Glomerular endothelial cell (primary cell): ENCODE measurements around the gene PI4KA. TPM values are rescaled to one million over a fixed set of nuclear protein-coding genes. Genes with fewer than 3 reads are reported as not detected.
"Not testable (repeated sequence)": the region's sequence is repeated elsewhere in the genome, so short reads cannot be mapped to it uniquely, and the experiment has no call there.

Experiments
- DNase-seq: peaks from one replicate; pipeline ENCODE4 v3.0.0-alpha.2; 2011; ENCODE audit warnings: low read depth, low spot score; ENCODE audit errors: extremely low read depth
- total RNA-seq: library from RNA; depleted of rRNA; stranded (reverse); fragments of >200 nt; gene quantifications from 2 replicates; pipeline ENCODE4 v1.2.3, GENCODE V29; 2015

Gene PI4KA
- total RNA-seq, 1 donor from 2014 or later: 62.8 TPM

- DNase-seq: not testable (repeated sequence)
These were observed 126.2 kb downstream of the PI4KA start for GRCh38 chr22:20732431-20732830.

DNA sequence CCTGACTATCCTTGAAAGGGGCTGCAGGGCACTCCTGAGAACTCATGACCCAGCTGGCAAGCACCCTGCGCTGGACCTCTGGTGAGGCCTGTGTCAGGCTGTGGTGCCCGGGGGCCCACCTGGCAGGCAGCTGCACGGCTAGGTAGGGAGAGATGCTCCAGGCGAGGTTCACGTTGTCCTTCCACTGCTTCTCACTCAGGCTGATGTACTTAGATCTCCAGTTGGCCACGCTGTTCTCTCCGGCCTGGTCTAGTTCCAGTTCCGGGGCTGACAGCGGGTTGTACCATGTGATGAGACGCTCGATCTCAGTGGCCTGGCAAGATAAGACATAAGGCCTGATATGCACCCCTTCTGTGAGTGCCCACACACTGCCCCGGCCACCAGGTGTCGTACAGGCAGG lies 129.4 kb downstream of the PI4KA start:
- no peak for DNase-seq

DNA sequence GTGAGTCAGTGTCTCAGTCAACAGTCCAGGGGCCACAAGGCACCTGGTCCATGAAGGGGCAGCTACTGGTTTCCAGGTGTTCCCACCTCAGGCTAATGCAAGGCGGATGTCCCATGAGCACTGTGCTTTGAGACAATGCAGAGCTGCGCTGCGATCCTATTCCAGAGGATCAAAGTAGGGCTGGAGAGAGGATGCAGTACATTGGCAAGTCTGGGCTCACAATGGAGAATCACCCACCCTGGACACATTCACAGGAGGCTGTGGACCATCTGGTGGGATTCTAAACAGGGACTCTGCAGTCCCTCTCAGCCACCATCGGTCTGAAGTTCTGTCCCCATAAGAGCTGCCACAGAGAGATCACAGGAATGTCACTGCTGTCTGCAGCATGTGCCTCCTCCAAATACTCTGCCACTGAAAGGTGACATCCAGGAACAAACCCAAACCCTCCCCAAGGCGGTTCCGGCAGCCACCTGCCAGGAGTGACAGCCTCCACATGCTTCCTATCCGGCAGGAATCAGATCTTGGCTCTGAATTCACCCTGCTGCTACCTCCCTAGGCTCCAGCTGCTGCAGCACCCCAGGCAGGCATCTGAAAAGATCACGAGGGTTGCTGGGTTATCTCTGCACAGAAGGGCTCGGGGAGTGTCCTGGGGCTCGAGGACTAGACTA lies 130.0 kb downstream of the PI4KA start:
- no peak for DNase-seq

DNA sequence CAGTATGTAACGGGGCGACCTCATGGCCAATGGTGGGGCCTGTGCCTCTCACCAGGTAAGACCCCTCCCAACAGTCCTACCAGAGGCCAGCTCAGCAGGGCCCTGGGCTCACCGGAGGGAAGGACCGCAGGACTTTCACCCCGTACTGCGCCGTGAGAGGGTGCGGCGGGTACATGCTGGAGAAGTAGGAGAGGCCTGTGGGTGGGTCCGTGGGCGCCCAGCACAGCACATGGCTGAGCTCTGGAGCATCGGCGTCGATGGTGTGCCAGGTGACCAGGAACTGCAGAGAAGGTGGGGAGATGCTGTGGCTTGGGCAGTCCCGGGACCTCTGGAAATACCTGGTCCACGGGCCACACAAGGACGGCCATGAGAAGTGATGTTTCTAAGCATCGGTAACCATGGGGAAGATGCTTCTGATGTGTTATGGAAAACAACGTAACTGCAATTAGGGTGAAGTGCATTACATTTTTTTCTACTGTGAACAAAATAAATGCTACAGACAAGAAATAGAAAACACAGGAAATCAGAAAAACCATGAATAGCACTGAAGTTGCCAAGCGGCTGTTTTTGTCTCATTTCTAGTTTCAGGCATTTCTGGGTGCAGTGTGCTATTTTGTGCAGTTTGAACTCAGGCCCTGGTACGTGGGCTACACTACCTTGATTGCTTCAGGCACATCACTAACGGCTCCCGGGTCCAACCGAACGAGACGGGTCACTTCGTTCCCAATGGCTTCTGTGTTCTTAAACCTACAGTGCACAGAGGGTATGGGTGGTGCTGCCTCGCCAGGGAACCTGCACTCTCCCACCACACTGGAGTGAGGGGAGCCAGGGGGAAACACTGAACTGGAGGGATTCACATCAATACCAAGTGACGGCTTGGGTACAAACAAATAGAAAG lies 131.2 kb downstream of the PI4KA start:
- DNase-seq: no peak

- no peak for DNase-seq
These were observed 132.5 kb downstream of the PI4KA start for GRCh38 chr22:20725987-20726558.

DNA sequence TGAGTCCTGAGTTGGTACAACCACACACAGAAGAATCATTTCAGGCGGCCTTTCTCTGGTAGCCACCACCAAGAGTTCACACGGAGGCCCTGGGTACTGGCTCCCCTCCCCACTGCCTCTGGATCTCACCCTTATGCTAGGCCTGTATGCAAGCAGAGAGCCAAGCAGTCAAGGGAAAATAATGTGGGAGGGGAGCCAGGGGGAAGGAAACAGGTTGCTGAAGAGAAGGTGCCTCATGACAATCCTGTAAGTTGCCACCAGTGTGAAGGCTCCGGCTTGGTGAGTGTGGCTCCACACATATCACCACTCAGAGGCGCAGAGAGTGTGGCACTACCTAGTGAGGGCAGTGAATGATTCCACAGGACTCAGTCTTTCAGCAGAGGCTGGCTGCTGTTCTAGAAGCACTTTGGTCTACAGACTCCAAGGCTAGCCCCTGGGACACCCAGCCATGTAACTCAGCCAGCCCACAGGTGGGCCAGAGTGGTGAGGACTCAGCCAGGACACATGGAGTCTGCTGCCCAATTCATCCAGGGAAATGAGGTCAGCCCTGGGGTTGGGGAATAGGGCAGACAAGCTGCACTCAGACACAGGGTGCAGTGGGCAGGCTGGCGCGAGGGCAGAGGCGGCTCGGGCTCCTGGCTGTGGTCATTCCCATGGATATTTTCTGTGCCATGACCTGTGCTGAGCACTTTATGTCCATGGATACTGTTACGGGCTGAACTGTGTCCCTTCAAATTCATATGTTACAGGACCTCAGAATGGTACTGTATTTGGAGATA lies 133.7 kb downstream of the PI4KA start:
- no peak for DNase-seq

DNA sequence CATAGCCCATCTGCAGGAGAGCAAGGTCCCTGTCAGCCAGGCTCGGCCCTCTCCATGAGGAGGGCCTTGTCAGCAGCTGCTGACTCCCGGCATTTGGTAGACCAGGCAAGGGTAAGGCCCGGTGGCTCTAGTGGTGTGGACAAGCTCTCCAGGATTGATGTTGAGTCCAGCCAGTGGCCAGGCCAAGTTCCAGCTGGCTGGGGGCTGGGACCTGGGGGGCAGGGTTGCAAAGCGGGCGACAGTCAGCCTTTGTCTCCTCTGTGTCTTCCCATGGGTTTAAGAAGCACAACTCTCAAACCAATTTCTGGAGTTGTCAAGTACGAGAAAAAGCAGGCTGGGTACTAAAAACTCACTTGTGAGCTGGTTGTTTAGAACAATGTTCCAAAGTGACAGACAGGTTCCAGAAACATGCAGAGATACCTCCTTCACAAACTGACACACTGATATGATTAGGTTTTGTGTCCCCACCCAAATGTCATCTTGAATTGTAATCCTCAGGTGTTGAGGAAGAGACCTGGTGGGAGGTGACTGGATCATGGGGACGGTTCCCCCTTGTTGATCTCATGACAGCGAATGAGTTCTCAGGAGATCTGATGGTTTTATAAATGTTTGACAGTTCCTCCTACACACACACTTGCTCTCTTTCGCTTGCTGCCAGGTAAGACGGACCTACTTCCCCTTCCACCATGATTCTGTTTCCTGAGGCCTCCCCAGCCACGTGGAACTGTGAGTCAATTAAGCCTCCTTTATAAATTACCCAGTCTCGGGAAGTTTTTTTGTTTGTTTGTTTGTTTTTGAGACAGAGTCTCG lies 137.0 kb downstream of the PI4KA start:
- DNase-seq: no peak

- DNase-seq: no peak
These were observed 137.8 kb downstream of the PI4KA start for GRCh38 chr22:20720692-20721408.

- not testable (repeated sequence) for DNase-seq
These were observed 139.9 kb downstream of the PI4KA start for GRCh38 chr22:20718727-20719126.

GRCh38 chr22:20717981-20718380 lies 140.6 kb downstream of the PI4KA start:
- not testable (repeated sequence) for DNase-seq

GRCh38 chr22:20717213-20717866 lies 141.3 kb downstream of the PI4KA start:
- DNase-seq: not testable (repeated sequence)

GRCh38 chr22:20713116-20713515 lies 145.5 kb downstream of the PI4KA start:
- not testable (repeated sequence) for DNase-seq

- not testable (repeated sequence) for DNase-seq
These were observed 148.6 kb downstream of the PI4KA start for GRCh38 chr22:20709966-20710365.

DNA sequence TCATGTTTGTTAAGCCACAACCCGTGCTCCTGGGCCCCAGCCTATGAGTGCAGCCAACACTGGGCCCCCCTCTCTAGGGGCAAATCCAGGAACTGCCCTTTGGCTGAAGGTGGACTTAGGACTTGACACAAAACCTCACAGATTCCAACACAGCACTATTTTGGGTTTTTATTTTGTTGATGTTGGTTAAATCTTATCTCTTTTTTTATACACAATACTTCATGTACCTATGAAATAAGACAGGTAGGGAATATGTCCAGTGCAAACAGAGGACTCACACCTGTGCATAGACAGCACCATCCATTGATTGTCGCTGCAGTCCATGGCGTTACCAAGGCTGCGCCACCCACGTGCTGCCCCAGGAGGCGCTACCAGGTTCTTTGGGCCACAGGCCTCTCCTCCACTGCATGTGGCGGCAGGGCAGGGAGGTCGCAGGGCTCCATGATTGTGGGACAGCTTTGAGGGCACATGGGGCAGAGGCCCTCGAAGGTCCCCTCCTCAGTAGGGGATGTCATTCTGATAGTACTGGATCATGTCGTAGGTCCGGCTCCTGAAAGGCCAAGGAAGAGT lies 151.0 kb downstream of the PI4KA start:
- DNase-seq: not testable (repeated sequence)

GRCh38 chr22:20703816-20704609 lies 154.6 kb downstream of the PI4KA start:
- DNase-seq: not testable (repeated sequence)

DNA sequence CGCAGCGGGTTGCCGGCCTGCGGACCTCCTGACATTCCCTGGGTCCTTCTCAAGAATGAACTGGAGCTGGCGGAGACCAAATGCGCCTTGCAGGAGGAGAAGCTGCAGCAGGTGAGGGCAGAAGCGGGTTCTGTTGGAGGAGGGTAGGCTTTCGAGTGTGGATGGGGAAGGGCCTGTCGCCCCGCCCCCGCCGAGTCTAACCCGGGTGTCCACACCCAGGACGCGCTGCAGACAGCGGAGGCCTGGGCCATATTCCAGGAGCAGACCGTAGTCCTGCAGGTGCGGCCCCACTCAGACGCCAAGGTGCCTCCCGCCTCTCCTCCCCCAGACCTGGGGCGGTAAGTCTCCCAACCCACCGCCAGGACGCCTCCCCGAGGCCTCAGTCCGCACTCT lies 155.2 kb downstream of the PI4KA start:
- DNase-seq: not testable (repeated sequence)

- DNase-seq: peak; percentile 23
These were observed 155.8 kb downstream of the PI4KA start for GRCh38 chr22:20702546-20703413.
